Measurements from ENCODE around the gene TEX36. TPM values are rescaled to one million over a fixed set of nuclear protein-coding genes. Genes with fewer than 3 reads are reported as not detected.
A peak's percentile ranks its signal among the peaks of the same experiment; 100 is the strongest.

The TEX36 gene
- polyA plus RNA-seq, 1 of the 3 experiments (the other 2 are of a cell fraction) = not detected

DNA sequence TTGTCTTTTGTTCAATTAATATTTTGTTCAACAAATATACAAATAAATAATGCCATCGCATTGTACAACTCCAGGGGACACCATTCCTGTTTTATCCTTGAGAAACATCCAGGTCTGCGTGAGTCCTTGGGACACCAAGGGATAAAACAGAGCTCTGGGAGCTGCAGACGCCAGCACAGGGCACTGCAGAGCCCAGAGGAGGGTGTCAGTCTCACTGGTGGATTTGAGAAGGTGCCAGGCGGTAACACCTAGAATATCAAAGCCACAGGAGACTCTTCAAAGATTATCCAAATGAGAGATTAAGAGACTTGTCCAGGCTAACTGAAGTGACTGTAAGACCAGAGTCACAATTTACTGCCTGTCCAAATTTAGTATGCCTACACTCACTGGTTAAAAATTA, 55.3 kb downstream of the TEX36 start:
- H3K4me1 ChIP-seq (ENCODE audit: control insufficient read depth in 1 of 2, insufficient read depth in 2 of 2, low read depth in 1 of 2, low read length in 1 of 2) = peaks cover 0 to 4% of the 10 kb centered on the region in 2 experiments; a peak in 3 of 4 replicates
- TF ChIP-seq FOSL2 (IDR thresholded peaks at IDR 0.05; ENCODE audit: borderline replicate concordance, low read depth) (no peak), RAD21 (IDR thresholded peaks at IDR 0.05; ENCODE audit: low read length) (no peak), NRF1 (IDR thresholded peaks at IDR 0.05; ENCODE audit: low read depth, low read length) (no peak)

DNA sequence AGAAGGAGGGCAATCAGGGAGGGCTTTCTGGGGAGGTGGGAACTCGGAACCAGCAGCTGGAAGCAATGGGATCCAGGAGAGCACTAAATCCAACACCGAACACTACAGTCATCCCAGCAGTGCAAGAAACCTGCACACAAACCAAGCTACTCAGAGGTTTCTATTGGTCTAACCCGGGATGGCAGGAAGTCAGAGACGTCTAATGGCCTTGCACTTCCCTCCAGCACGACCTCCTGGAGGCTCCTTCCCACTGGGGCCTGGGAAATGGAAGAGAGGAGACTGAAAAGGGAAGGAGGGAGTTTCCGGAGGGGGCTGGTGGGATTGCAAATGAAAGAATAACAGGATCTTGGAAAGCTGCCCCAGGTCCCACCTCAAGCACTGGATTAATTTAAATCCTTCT, 56.3 kb downstream of the TEX36 start:
- WGBS (ENCODE audit: low lambda C conversion rate) = 25% methylated on average over 6 of the region's 6 CpGs
- no peak for TF ChIP-seq USF1 (IDR thresholded peaks at IDR 0.05; ENCODE audit: borderline replicate concordance, low read depth)
- TF ChIP-seq, protein P1, sequence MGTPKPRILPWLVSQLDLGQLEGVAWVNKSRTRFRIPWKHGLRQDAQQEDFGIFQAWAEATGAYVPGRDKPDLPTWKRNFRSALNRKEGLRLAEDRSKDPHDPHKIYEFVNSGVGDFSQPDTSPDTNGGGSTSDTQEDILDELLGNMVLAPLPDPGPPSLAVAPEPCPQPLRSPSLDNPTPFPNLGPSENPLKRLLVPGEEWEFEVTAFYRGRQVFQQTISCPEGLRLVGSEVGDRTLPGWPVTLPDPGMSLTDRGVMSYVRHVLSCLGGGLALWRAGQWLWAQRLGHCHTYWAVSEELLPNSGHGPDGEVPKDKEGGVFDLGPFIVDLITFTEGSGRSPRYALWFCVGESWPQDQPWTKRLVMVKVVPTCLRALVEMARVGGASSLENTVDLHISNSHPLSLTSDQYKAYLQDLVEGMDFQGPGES (IDR thresholded peaks at IDR 0.05; ENCODE audit: low read depth, low read length) = no peak
- TF ChIP-seq RCOR1 (IDR thresholded peaks at IDR 0.05; ENCODE audit: low read length) = no peak
- TF ChIP-seq GABPA (IDR thresholded peaks at IDR 0.05; ENCODE audit: low read depth) = no peak
- no peak for TF ChIP-seq TEAD4 (IDR thresholded peaks at IDR 0.05; ENCODE audit: borderline replicate concordance, insufficient read depth)
- TF ChIP-seq NFIC (IDR thresholded peaks at IDR 0.05; ENCODE audit: borderline replicate concordance) = no peak
- TF ChIP-seq FOXJ3 (CRISPR knock-in tag; IDR thresholded peaks at IDR 0.05) = no peak
- TF ChIP-seq SMC3 (IDR thresholded peaks at IDR 0.05; ENCODE audit: low read depth, low read length) = no peak
- TF ChIP-seq, protein P2, sequence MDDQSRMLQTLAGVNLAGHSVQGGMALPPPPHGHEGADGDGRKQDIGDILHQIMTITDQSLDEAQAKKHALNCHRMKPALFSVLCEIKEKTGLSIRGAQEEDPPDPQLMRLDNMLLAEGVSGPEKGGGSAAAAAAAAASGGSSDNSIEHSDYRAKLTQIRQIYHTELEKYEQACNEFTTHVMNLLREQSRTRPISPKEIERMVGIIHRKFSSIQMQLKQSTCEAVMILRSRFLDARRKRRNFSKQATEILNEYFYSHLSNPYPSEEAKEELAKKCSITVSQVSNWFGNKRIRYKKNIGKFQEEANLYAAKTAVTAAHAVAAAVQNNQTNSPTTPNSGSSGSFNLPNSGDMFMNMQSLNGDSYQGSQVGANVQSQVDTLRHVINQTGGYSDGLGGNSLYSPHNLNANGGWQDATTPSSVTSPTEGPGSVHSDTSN (IDR thresholded peaks at IDR 0.05) = no peak
- TF ChIP-seq MXI1 (IDR thresholded peaks at IDR 0.05; ENCODE audit: low read depth, low read length) = no peak
- TF ChIP-seq POLR2AphosphoS5 (IDR thresholded peaks at IDR 0.05; ENCODE audit: low read depth, low read length) = no peak
- no peak for TF ChIP-seq ELF1 (IDR thresholded peaks at IDR 0.05)
- TF ChIP-seq EZH2phosphoT487 (IDR thresholded peaks at IDR 0.05; ENCODE audit: borderline replicate concordance, low read depth) = no peak
- no peak for TF ChIP-seq FOXM1 (IDR thresholded peaks at IDR 0.05; ENCODE audit: low read depth)
- TF ChIP-seq EP300 (IDR thresholded peaks at IDR 0.05; ENCODE audit: borderline replicate concordance in 1 of 2, low read depth in 1 of 2, low read length in 1 of 2) = no peak
- no peak for TF ChIP-seq RAD21 (IDR thresholded peaks at IDR 0.05; ENCODE audit: low read length)
- no peak for TF ChIP-seq NRF1 (IDR thresholded peaks at IDR 0.05; ENCODE audit: low read depth, low read length)
- no peak for TF ChIP-seq SIN3A (IDR thresholded peaks at IDR 0.05; ENCODE audit: borderline replicate concordance, low read depth, low read length)
- ChIA-PET POLR2A (no interaction called here), CTCF (no interaction called here)
- Histone ChIP-seq H3K27me3 (ENCODE audit: insufficient read depth) (no peaks in the 10 kb centered on the region), H3K36me3 (replicated peaks in 1 of 2; ENCODE audit: control insufficient read depth in 1 of 2, insufficient read depth in 2 of 2, low read length in 1 of 2) (no peaks in the 10 kb centered on the region), H3K4me3 (ENCODE audit: low read depth in 2 of 2, low read length in 1 of 2) (no peak overlapping the region), H3K9me3 (no peaks in the 10 kb centered on the region), H3K9me2 (no peaks in the 10 kb centered on the region), H4K20me1 (ENCODE audit: insufficient read depth) (no peaks in the 10 kb centered on the region), H3K4me1 (ENCODE audit: control insufficient read depth in 1 of 2, insufficient read depth in 2 of 2, low read depth in 1 of 2, low read length in 1 of 2) (peaks cover 0 to 4% of the 10 kb centered on the region in 2 experiments; a peak in 3 of 4 replicates), H3K27ac (ENCODE audit: low read depth in 2 of 2, low read length in 1 of 2) (no peak overlapping the region), H2AFZ (ENCODE audit: low read depth) (no peak overlapping the region), H3K79me2 (ENCODE audit: insufficient read depth) (no peaks in the 10 kb centered on the region), H3F3A (replicated peaks; ENCODE audit: insufficient read depth) (no peaks in the 10 kb centered on the region), H3K9ac (no peak overlapping the region), H3K4me2 (no peak overlapping the region)
- no peak for DNase-seq

More for the DNA sequence above, 55.3 kb downstream of the TEX36 start:
- H3K9ac ChIP-seq = no peak overlapping the region
- H3K4me3 ChIP-seq (ENCODE audit: low read depth in 2 of 2, low read length in 1 of 2) = no peak overlapping the region
- H3K27ac ChIP-seq (ENCODE audit: low read depth in 2 of 2, low read length in 1 of 2) = no peak overlapping the region
- no peaks in the 10 kb centered on the region for H3K36me3 ChIP-seq (replicated peaks in 1 of 2; ENCODE audit: control insufficient read depth in 1 of 2, insufficient read depth in 2 of 2, low read length in 1 of 2)
- H3K9me3 ChIP-seq = no peaks in the 10 kb centered on the region
- H3K9me2 ChIP-seq = no peaks in the 10 kb centered on the region
- H4K20me1 ChIP-seq (ENCODE audit: insufficient read depth) = no peaks in the 10 kb centered on the region
- H3K4me2 ChIP-seq = no peak overlapping the region
- H3K27me3 ChIP-seq (ENCODE audit: insufficient read depth) = no peaks in the 10 kb centered on the region
- H3F3A ChIP-seq (replicated peaks; ENCODE audit: insufficient read depth) = no peaks in the 10 kb centered on the region
- no peak overlapping the region for H2AFZ ChIP-seq (ENCODE audit: low read depth)
- DNase-seq = peak; percentile 17
- 40% methylated on average over 4 of the region's 4 CpGs for WGBS (ENCODE audit: low lambda C conversion rate)
- ChIA-PET POLR2A (no interaction called here), CTCF (interaction anchor here (0.6 to 2.7 kb wide), 3 partner anchors 153 to 579 kb away, joined by 3 to 13 read pairs (median 4); no protein-coding TSS in a partner anchor)
- H3K79me2 ChIP-seq (ENCODE audit: insufficient read depth) = no peaks in the 10 kb centered on the region
